Stimulated activated CD8-positive, alpha-beta memory T cell treated with anti-CD3 and anti-CD28 coated beads, Interleukin-7, amount 100 ng/mL, for 4 hours (primary cell): Measurements from ENCODE around the gene EDN1.
"Not testable (repeated sequence)": the region's sequence is repeated elsewhere in the genome, so short reads cannot be mapped to it uniquely, and the experiment has no call there.

Source experiments
- DNase-seq, 2 donors: peaks; one replicate each; pipeline ENCODE4 v3.0.0-alpha.2; 2020; ENCODE audit warnings: low read depth in 2 of 2

The EDN1 gene

DNA sequence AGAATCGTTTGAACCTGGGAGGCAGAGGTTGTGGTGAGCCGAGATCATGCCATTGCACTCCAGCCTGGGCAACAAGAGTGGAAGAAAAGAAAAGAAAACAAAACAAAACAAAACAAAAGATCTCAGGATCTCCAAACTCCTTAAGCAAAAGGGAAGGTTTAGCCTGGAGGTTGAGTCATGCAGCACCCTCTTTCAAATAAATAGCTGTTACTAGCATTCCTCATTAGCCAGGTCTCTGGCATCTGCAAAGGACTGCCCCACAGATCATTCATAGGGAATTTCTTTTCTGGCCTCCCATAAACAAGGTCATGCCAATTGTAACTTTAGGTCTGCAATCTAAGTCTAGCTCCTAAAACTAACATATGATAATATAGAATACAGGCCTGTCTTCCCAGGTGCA, 37.2 kb downstream of the EDN1 start:
- DNase-seq = no peak

GRCh38 chr6:12327988-12328387, 37.8 kb downstream of the EDN1 start:
- DNase-seq = no peak

DNA sequence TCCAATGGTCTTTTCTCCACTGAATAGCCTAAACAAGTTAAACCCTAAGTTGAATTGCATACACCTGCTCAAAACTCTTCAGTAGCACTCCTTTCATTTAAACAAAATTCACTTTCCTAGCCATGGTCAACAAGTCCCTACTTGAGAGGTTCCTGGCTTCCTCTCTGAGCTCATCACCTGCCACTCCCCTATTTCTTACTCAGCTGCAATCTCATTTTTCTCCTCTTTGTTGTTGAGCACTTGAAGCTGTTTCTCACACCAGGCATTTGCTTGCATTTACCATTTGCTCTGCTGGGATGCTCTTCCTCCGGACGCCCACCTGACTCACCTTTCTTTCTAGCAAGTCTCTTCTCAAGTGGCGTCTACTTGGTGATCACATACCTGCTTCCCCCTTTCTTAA, 38.5 kb downstream of the EDN1 start:
- no peak for DNase-seq

- no peak for DNase-seq
These were observed 41.3 kb downstream of the EDN1 start for GRCh38 chr6:12331474-12331873.

DNA sequence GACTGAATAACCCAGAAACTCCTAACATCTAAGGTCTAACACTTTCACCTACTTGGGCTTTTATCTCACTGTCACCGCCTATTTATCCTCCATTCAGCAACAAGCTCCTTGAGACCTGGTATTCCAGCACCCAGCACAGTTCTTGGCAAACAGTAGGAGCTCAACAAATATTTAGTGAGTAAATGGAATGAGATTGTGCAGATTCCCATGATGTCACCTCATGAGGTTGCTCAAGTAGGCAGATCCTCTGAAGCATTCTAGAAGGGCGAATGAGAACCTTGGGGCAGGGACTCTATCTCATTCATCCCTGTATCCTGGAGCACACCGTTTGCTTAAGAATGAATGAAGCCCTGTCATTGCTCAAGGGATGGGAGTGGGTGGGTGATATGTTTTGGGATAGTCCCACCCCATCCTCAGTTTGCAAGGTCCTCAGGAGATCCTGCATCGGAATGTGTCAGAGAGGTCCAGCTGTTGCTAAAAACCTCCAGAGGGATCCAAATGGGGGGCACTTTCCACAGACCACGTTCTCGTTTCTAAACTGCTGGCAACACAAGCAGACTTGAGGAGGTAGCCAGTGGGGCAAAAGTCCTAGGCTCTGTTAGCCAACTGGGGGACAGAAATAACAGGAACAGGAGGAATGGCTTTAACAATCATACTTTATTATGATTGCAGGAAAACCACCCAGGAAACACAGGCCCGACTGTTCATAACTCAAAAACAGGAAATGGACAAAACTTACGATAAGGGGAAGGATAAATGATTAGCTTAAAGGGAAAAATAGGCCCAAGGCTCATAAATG, 42.0 kb downstream of the EDN1 start:
- DNase-seq = no peak

DNA sequence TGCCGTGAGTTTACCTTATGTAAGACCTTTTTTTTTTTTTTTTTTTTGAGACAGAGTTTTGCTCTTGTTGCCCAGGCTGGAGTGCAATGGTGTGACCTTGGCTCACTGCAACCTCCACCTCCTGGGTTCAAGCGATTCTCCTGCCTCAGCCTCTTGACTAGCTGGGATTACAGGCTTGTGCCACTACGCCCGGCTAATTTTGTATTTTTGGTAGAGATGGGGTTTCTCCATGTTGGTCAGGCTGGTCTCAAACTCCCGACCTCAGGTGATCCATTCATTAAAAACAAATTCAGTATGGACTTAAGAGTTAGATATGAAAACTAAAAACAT, 42.6 kb downstream of the EDN1 start:
- DNase-seq = not testable (repeated sequence)

GRCh38 chr6:12333128-12333527, 43.0 kb downstream of the EDN1 start:
- DNase-seq = no peak

DNA sequence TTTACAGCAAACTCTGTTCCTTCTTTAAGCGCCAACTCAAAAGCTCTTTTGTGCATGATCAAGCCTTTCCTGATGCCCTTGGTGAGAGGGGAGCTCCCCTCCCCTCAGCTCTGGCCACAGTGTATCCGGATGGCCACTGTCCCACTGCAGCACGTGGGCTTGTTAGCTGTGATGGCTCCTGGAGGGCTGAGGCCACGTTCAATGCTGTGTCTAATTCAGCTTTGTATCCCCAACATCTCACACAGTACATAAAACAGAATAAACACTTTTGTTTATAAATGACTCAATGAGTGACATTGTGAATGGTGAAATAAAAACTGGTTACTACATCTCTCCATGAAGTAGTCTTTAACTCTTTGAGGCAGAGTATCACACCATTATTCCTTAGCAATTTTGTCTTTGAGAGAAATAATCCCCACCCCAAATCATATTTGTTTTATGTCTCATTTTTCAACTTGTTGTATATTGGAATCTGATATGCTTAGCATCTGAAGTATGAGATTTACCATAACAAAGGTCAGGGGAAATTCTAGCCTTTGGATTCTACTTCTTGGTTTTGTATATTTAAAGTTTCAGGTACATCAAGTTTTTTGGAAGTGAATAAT, 44.5 kb downstream of the EDN1 start:
- no peak for DNase-seq

GRCh38 chr6:12335131-12335527, 45.0 kb downstream of the EDN1 start:
- DNase-seq = no peak

DNA sequence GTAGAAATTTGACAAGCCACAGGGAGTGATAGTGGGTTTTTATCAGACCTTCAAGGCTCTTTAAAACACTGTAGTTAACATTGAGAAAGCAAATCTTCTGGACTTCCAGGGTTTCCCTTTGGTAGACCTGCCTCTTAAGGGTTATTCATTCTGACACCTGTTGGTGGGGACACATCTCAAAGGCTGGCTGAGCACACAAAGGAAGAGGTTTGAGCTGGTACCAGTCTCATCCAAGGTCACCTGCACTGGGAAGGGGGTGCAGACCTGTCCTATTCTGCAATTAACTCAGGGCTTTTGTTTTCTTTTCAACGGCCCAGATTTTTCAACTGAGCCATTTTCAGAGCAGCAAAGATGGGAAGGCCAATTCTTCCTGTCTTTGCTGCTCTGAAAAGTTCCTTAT, 45.6 kb downstream of the EDN1 start:
- DNase-seq = no peak

DNA sequence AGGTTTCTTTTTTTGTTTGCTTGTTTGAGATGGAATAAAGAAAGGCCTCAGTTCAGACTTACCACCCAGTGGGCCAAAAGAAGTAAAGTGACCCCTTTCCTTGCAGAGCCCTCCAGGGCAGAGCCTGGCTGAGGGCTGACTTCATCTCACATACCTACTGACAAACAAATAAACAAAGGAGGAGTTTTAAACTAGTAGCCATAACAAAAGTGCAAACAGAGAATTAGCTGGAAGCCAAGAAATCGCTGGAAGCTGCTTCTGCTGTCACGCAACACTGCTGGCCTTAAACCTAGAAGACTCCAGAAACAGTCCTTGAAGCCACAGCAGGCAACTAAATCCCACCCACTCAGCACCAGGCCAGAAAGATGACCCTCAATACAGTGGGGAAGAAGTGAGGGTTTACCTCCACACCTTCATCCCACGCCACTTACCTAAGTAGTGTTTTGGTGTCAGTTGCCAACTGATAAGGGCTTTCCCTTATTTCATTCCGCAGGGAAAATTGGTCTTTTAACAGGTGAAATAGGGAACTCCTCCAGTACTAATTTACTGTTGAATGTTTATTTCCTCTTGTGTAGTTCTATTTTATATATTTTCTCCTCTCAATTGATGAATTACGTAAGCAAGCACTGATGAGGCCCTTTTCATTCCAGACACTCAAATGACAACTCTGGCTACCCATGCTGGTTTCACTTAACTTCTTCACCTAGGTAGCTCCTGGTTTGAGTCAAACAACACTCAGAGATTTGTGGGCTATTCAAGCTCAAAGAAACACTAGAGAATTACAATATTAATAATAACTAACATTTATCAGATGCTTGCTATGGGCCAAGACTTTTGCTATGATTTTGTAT, 46.2 kb downstream of the EDN1 start:
- no peak for DNase-seq

GRCh38 chr6:12339022-12339421, 48.9 kb downstream of the EDN1 start:
- DNase-seq = no peak

DNA sequence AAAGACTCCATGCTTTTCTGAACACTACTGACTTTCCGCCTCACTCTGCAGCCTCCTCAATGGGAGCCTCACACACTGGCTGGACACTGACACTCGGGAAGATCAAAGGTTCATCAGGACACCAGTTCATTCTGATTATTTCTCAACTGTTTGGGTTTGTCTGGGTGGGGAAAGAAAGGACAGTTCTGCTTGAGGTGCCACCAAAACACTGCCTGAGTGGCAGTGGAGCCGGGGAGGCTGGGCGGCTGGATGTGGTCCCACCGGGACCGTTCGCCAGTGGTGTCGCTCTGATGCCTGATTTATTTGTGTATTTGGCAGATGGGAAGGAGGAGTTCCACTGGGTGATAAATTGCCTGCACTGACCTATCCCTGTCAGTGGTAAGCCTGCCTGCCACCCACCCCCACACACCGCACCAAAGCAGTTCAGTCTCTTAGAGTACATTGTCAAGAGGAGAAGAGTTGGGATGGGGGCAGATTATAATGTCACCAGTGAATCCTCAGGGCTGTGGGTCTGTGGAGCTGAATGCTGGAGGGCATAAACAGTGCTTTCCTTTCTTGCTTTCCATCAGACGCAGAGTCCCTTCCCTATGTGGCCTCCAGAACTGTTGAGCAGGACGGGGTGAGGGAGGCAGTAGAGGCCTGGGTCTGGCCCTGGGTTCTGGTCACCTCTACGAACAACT, 49.8 kb downstream of the EDN1 start:
- no peak for DNase-seq

GRCh38 chr6:12340488-12340818, 50.3 kb downstream of the EDN1 start:
- DNase-seq = no peak

- no peak for DNase-seq
These were observed 52.5 kb downstream of the EDN1 start for GRCh38 chr6:12342664-12343063.

DNA sequence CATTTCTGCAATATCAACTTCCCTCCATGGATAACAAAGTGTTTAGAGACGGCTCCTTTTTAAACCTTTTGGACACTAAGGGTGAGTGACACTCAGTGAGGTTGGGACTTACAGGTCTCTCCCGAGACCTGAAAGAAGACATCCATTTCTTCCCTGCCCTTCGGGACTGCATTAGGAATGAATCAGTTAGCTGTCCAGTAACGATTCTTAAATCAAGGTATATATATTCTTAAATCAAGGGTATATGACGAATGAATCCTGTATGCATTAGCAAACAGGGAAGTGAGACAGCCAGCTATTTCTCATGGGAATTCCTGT, 52.9 kb downstream of the EDN1 start:
- DNase-seq = no peak

DNA sequence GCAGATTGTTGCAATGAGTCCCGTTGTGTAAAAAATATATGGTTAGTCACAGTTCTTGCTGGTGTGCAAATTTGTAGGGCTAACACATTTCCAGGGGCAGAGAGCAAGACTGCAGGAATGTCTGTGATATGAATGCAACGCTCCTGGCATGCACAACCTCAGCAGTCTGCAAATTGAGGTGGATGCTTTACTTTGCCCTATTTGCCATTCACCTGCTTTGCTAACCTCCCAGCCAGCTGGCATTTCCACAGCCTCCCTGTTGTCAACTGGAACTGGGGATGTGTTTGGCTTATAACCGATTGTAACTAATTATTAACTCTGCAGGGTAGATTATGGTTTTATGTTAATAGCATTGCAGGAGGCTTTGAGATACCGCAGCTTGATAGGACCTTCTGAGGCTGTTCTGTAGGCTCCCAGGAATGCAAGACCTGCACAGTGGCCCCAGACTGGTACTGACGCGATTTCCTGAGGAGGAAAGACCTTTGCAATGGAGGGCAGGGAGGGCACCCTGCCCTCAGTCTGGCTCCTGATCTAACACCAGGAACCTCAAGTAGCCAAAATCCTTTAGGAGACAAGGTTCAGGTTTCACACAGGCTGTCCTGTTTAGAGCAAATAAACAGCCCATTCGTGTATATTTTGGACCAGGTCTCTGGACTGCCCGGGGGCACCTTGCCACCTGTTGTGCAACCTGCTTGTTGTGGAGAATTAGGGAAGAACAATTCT, 53.4 kb downstream of the EDN1 start:
- no peak for DNase-seq

DNA sequence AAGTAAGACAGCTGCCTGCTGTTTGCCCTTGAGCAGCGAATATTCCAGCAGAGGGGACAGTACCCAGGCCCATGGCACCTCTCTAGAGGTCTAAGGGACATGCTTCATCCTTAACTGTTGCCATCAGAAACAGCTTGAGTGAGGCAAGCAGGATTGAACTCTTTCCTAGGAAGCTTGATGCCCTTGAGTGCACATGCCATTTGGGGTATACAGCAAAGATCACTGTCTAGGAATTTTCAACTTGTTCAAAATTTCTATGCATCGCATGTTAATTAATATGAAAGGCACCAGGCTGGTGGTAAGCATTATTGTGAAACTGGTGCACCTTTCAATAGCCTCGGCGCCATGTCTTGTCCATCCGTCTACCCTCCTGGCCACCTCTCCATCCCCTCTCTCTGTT, 54.1 kb downstream of the EDN1 start:
- DNase-seq = no peak

GRCh38 chr6:12344961-12345693, 55.0 kb downstream of the EDN1 start:
- no peak for DNase-seq

- DNase-seq = no peak
These were observed 55.5 kb downstream of the EDN1 start for GRCh38 chr6:12345694-12346058.
